HG02798 (cell line): ENCODE data around the gene PAQR4.
"Not testable (repeated sequence)": the region's sequence is repeated elsewhere in the genome, so short reads cannot be mapped to it uniquely, and the experiment has no call there.

Experiments used
- ATAC-seq: cut with Tn5 transposase; IDR thresholded peaks from one replicate; pipeline ENCODE4 v1.9.1; 2021; ENCODE audit warnings: mild to moderate bottlenecking; ENCODE audit not compliant: unreplicated experiment, poor library complexity

The PAQR4 gene

DNA sequence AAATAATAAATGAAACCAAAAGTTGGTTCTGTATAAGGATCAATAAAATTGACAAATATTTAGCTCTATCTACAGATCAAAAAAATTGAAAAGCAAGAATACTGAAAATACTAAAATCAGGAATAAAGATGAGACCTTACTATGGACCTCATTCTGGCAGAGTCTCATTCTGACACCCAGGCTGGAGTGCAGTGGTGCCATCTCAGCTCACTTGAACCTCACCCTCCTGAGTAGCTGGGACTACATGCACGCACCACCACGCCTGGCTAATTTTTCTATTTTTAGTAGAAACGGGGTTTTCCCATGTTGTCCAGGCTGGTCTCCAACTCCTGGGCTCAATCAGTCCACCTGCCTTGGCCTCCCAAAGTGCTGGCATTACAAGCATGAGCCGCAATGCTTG is 27.1 kb upstream of the PAQR4 start:
- ATAC-seq: no peak

DNA sequence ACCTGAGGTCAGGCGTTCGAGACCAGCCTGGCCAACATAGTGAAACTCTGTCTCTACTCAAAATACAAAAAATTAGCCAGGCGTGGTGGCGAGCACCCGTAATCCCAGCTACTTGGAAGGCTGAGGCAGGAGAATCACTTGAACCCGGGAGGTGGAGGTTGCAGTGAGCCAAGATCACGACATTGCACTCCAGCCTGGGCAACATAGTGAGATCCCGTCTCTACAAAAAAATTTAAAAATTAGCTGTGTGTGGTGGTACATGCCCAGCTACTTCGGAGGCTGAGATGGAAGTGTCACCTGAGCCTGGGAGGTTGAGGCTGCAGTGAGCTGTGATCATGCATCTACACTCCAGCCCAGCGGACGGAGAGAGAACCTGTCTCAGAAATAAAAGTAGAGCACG is 25.4 kb upstream of the PAQR4 start:
- ATAC-seq: not testable (repeated sequence)

DNA sequence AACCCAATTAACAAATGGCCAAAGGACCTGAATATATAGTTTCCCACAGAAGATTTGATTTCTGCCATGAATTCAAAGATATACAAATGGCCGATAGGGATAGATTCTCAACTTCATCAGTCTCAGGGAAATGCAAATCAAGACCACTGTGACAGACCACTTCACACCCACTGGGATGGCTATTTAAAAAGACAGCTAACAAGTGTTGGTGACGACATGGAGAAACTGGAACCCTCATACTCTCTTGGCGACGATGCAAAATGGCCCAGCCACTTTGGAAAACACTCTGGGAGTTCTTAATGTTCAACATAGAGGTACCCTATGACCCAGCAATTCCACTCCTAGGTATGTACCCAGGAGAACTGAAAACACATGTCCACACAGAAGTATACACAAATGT is 22.5 kb upstream of the PAQR4 start:
- no peak for ATAC-seq

DNA sequence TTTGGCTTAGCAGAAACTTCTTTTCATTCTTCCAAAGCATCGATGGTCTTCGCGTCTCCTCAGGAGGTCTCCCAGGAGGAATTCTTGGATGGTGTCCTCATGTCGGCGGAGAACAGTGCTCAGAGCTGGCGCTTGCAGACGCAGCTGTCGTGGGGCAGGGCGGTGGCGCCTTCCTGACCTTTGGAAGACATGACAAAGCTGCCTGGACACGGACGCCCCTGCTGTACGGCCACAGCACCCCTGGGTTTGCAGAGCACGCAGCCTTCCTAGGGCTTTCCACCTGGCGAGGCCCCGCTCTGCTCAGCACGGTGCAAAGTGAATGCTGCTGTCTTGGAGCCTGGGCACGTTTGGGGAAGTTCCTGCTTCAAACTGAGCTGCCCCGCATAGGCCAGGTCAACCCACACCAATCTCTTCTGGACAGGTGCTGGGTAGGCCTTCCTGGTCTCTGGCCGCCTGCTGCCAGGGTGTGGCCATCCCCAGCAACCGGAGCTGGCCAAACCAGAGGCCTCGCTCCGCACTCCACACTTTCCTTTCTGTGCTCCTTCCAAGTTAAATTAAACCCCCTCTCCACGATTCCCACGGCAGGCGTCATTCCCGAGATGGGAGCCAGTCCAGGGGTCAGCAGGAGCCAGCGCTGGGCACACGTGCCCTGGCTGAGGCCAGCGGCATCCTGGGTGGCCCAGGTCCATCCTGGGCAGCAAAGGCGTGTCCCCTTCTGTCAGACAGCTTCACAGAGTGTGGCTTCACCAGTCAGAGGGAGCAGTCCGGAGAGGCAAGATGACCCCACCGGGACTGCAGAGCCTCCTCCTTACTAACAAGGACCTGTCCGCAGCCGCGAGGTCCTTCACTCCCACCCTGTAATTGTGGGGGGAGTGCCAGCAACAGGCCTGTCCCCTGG is 20.1 kb upstream of the PAQR4 start:
- ATAC-seq: no peak

DNA sequence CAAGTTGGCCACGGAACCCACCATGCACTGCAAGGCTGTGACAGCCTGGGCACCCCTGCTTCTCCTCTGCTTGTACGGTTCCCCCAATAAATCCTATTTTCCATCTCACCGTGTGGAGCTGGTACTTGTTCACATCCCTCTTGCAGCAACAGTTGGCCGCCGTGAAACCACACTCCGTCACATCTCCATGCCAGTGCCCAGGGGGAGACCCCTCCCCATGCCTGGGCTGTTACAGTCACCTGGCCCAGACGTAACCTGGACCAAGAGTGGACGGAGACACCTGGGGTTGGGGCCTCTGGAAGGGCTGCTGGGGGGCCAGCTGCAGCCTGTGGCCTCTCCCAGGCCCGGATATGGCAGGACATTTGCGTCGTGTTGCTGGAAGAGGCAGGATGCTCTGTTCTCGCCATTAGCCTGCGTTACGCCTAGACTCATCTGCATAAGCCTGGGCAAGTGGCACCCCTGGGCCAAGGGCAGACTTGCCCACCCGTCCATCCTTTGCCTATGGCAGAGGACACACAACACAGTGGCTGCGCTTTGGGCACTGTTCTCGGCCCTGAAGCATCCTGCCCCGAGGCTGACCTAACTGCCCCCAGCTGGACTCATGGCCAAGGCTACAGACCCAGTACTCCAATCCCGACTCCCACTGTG is 19.3 kb upstream of the PAQR4 start:
- no peak for ATAC-seq

DNA sequence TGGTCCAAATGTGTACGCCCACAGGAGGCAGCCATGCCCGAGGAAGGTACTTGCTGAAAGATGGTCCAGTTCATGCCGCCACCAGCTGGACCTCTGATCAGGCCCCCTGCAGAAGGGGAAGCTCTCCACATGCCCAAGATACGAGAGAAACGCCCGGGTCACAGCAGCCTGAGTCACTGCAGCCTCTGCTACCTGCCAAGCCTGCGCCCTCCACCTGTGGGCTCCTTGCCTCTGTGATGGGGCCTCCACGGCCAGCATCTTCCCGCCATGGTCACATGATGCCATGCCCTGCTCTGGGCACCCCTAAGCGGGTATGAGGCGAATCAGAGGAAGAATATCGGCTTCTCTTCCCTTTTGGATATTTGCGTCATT is 18.8 kb upstream of the PAQR4 start:
- ATAC-seq: no peak

DNA sequence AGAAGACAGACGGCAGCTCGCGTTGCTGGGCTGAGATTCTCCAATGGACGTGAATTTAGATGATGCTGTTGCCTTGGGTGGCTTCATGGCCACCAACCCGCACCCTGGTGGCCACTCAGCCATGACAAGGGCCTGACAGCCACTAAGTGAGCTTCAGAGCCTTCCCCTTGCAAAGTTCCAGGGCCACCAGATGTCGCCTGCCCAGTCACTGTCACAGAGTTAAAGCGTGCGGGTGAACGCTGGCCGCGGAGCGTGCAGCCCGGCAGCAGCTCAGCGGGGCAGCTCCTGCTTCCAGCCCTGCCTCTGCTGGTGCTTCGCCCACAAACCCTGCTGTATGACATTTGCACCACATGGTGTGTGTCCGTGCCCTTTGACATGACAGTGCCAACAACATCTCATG is 18.4 kb upstream of the PAQR4 start:
- no peak for ATAC-seq

DNA sequence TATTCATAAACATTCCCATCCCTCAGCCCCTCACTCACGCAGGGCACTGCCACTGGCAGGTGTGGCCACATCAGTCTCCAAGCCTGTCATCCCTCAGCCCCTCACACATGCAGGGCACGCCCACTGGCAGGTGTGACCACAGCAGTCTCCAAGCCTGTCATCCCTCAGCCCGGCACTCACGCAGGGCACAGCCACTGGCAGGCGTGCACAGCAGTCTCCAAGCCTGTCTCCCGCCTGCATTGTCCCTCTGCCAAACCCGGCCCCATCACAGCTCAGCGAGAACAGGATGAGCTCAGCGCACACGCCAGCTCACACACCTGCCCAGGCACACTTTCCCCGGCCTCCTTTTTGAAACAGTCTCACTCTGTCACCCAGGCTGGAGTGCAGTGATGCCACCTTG is 16.5 kb upstream of the PAQR4 start:
- no peak for ATAC-seq

DNA sequence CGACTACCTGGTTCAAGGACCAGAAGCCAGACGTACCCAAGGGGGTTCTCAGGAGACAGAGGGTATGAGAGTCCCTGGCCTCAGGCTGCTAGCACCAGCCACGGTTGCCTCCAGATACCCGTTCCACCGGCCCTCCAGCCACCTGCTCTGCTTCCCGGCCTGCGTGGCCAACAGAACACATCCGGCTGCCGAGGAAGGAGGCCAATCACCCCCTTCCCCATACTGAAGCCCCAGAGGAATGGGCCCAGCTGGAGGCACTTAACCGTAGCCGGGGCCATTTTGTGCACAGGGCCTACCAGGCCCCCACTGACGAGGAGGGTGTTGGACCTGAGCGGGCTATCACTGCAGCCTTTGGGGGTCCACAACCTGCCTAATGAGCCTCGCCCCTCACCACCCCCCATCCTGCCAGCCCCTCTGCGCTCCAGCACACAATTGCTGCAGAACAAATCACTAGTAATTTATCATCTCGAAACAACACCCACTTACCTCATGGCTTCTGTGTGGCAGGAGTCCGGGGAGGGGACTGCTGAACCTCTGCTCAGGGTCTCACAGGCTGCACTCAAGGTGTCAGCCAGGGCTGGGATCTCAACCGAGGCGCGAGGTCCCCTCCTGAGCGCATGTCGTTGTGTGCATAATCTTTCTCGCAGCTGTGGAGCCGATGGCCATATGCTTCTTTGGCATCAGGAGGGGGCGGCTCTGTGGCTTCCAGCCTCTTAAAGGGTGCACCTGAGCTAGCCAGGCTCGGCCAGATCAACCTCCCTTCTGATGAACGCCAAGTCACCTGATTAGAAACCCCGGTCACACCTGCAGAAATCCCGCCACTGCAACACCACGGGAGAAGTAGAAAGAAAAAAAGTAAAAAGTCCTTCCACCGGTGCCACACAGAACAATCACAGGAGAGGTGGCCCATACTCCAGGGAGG is 15.2 kb upstream of the PAQR4 start:
- ATAC-seq: no peak

DNA sequence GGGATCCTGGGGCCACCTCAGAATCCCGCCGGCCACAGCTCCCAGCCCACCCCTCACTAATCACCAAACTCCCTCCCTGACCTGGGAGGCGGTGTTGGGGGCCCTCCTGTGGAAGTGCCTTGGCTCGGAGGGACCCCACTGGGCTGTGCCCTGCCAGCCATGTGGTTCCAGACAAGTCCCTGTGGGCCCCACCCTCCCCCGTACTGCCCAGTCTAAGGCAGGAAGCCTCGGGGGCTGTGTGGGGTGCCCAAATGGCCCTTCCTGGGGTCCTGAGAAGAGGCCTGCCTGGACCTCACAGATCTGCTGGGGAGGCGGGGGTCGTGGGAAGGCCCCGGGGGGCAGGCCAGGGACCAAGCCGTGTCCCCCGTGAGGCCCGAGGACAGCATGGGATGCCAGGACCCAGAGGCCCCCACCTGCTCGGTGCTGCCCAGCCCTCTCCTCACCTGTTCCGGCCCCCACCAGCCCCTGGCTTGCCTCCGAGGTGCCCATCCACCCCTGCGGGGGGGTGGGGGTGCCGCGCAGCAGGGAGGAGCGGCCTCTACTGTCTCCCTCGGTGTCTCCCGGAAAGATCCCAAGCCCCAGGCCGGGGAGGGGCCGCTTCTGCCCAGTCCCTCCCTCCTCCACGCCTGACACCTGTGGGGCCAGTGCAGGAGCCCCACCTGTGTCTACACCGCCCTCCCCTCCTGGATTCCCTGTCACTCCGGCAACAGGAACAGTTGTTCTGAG is 14.3 kb upstream of the PAQR4 start:
- ATAC-seq: no peak

DNA sequence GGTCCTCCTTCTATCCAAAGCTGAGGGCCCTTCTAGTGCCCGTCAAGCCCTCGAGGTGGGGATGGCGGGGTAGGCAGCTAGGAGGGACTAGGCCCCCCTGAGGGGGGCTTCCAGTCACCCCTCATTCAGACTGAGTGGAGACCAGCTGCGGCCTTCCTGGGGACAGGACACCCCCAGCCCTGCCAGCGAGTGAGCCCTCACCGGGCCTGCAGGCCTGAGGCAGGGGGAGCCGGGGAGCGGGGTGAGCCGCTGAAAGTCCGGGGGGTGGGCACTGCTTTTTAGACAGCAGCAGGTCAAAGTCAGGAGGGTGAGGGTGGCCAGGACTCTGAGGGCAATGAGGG is 13.7 kb upstream of the PAQR4 start:
- ATAC-seq: no peak

DNA sequence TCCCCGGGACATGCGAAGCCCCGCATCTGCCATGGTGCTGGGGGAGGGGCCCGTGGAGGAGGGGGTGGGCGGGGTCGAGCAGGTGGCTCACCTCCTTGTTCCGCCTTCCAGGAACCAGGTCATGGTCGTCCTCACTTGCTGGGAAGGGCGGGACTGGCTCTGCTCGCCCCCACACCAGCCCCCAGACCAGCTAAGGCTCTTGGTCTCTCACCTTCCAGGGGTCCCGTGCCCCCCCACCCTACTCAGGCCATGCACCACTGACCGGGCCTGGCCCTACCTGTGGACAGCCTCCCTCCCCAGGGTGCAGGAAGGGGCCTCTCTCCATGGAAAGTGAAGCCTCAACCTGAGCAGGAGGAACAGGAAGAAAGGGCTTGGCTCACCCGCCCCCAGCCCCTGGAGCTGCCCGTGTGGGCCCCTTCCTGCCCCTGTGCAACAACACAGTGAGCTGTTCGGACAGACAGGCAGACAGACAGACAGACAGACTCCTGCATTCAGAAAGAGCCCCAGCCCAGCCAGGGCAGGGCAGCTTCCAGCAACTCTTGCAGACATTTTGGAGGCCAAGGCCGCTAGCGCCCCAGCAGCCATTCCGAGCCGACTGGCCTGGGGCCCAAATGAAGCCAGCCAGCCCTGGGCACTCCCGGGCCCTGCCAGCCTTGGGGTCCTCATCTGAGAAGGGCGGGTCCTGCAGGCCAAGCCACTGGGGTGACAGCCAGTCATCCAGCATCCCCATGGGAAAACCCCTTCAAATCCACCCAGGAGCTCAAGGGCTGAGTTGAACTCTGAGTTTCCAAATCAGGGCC is 13.2 kb upstream of the PAQR4 start:
- ATAC-seq: no peak

DNA sequence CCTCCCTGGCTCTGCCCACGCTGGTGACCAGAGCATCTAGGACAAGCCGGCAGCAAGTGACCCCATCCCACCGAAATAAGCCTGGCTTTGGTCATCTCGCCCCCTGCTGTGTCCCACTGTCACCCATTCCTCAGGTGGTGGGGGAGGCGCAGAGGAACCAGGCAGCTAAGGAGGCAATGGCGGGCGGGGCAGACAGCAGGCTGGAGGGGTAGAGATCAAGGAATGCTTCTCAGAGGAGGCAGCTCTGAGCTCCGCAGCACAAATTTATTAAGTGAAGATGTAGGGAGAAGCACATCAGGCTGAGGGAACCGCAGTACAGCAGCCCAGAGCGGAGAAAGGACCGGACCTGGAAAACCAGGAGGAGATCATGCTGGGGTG is 12.6 kb upstream of the PAQR4 start:
- ATAC-seq: no peak

DNA sequence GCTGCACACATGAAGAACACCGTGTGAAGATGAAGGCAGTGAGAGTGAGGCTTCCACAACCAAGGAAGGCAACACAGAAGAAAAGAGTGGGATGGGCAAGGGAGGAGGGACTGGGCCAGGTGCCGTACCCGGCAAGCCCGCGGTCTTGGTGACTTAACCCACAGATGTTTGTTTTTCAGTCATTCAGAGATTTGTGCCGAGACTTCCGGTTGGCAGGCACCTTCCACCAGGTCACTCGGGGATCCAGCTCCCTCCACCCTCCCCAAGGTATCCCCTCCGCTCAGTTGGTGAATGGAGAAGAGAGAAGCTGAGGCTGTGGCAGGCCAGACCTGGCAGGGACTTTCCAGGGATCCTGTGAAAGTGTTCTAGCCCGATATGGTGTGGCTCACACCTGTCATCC is 9.9 kb upstream of the PAQR4 start:
- ATAC-seq: no peak

DNA sequence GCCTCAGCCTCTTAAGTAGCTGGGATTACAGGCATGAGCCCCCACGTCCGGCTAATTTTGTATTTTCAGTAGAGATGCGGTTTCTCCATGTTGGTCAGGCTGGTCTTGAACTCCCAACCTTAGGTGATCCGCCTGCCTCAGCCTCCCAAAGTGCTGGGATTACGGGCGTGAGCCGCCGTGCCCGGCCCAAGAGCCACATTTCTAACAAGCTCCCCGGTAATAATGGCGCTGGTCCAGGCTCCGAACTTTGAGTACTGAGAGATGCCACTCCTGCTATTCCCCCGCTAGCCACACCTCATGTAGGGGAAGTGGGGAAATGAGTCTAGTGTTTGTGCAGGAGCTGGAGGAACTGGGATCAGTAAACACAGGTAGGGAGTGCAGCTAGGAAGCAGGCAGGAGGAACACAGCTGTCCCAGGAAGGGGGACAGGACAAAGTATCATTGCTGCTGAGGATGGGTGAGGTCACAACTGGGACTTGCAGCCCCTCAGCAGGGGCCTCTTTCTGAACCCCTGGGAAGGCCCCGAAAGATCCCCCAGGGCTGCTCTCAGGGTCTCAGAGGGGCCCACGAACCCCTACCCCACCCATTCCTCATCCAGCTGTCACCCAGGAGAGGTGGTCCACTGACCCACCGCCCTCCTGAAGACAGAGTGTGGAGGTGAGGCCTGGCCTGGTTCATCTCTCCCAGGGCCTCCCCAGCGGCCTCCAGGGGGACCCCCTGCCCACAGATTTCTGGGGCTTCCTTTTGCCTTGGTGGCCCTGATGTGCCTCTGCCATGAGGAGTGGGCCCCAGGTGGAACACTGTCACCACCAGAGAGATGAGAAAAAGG is 8.8 kb upstream of the PAQR4 start:
- no peak for ATAC-seq

DNA sequence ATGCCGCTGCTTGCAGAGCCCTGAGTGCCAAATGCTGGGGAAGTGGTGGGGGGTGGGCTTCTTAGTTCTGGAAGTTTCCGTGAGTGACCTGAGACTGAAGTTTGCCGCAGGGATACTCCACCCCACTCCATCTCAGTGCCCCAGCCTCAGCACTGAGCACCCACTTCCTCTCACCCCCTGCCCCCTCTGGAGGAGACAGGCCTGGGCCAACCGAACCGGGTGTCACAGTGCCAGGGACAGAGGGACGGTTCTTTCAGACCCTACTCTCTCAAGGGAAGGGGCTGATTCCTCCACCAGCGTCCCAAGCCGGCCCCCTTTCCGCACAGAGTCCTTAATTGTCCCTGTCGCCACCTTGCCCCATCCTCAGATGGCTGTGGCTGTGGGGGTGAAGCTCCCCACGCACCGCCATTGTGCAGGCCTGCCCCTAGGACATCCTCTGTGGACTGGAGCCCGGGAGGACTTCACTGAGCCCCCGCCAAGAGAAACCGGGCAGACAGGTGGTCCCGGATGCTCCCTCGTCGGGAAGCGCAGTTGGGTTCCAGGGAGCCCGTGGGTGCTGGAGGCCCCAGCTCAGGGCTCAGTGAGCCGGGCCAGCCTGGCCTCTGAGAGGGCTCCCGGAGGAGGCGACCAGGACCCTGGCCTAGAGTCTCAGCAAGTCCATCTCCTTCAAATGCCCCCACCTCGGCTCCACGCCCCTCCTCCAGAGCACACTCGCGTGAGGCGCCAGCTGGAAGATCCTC is 6.6 kb upstream of the PAQR4 start:
- ATAC-seq: no peak

DNA sequence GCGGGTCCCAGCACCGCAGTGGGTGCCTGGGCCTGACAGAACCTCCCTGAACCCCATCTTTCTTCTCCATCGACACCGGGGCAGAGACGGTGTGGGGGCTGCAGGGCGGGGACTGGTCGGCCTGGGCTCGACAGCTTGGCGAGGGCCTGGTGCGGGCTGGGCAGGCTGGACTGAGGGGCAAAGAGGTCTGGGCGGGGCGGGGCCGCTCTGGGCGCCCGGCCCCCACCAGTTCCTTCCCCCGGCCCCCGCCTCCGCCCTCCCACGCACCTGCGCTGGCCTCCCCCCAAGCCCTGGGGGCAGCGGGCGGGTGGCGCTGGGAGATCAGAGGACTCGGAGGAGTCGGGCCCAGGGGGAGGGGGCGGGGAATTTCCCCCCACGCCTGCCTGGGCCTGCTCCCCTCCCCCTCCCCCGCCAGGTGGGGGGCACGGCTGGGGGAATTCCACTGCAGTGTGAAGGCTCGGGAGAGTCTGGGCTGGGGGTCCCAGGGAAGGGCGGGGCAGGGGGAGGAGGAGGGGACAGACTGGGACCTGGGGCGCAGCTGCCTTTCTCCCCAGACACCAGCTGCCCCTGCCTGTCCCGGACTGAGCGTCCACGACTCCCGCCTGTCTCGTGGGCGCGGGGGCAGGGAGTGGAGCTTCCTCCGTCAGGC is 6.0 kb upstream of the PAQR4 start:
- no peak for ATAC-seq
